ENCODE results near the gene ITIH1. TPM values are rescaled to one million over a fixed set of nuclear protein-coding genes. Genes with fewer than 3 reads are reported as not detected.
"Not testable (repeated sequence)": the region's sequence is repeated elsewhere in the genome, so short reads cannot be mapped to it uniquely, and the experiment has no call there.

The ITIH1 gene
- total and polyA plus RNA-seq, 9 of the 15 experiments (the other 6 are each of a cell fraction or from before 2014, with no cell fraction given), result 0.31 TPM; not detected in 8

DNA sequence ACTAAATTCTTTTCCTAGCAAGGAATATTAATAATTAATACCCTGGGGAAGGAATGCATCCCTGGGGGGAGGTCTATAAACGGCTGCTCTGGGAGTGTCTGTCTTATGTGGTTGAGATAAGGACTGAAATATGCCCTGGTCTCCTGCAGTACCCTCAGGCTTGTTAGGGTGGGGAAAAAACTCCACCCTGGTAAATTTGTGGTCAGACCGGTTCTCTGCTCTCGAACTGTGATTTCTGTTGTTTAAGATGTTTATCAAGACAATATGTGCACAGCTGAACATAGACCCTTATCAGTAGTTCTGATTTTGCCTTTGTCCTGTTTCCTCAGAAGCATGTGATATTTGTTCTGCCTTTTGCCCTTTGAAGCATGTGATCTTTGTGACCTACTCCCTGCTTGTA lies 48.6 kb upstream of the ITIH1 start:
- H3K9ac ChIP-seq (ENCODE audit: insufficient read depth in 1 of 2, low read depth in 2 of 2, low read length in 2 of 2); intact Hi-C loops (cut with micrococcal nuclease); BruUV-seq (replicated peaks); H3K9me1 ChIP-seq (ENCODE audit: control insufficient read depth, insufficient read depth, low read length); H3K9me3 ChIP-seq (replicated peaks; ENCODE audit: control insufficient read depth, insufficient read depth, low read depth, low read length); in situ Hi-C loops (cut with MboI); DNase-seq (ENCODE audit: extremely low read depth in 1 of 4, low spot score in 3 of 4); POLR2A ChIA-PET; ATAC-seq; H3K79me2 ChIP-seq (ENCODE audit: control insufficient read depth, insufficient read depth, low read length); H3K27me3 ChIP-seq (ENCODE audit: control insufficient read depth in 2 of 2, insufficient read depth in 2 of 2, low read length in 2 of 2); H3K4me2 ChIP-seq (ENCODE audit: insufficient read depth, low read length); H3K4me1 ChIP-seq (replicated peaks in 1 of 2; ENCODE audit: control insufficient read depth in 2 of 2, insufficient read depth in 2 of 2, low read length in 2 of 2); H2AFZ ChIP-seq (ENCODE audit: low read depth, low read length); H4K20me1 ChIP-seq (replicated peaks; ENCODE audit: control insufficient read depth, insufficient read depth, low read length); H3K27ac ChIP-seq (ENCODE audit: extremely low read depth, low read depth, low read length); FAIRE-seq; H3K4me3 ChIP-seq; CTCF ChIA-PET (ENCODE audit: low intra/inter-chr PET ratio): not testable (repeated sequence)
- TF ChIP-seq TRIM28 (IDR thresholded peaks at IDR 0.05), result peak; percentile 56; the same call in 1 of the 2 replicates
- peaks cover 18% of the 10 kb centered on the region; the same call in 2 of the 3 replicates for H3K36me3 ChIP-seq (ENCODE audit: control insufficient read depth, insufficient read depth, low read length)
- 74% methylated on average over 3 of the region's 3 CpGs for WGBS (ENCODE audit: insufficient coverage, low coverage, missing lambda C conversion rate)

DNA sequence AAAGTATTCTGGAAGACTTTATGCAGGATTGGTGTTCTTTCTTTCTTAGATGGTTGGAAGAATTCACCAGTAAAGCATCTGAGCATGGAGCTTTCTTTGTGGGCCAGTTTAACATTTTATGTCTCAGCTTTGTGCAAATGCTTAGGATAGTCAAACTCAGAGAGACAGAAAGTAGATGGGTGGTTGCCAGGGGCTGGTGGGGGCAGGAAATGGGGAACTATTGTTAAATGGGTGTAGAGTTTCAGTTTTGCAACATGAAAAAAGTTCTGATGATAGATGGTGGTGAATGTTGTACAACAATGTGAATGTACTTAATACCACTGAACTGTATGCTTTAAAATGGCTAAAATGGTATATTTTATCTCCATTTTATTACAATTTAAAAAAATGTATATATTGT lies 46.7 kb upstream of the ITIH1 start:
- Histone ChIP-seq H3K36me3 (ENCODE audit: control insufficient read depth, insufficient read depth, low read length) (peaks cover 28% of the 10 kb centered on the region; the same call in 2 of the 3 replicates), H3K9me3 (replicated peaks; ENCODE audit: control insufficient read depth, insufficient read depth, low read depth, low read length) (no peaks in the 10 kb centered on the region; the same call in none of the 2 replicates), H3K4me1 (replicated peaks in 1 of 2; ENCODE audit: control insufficient read depth in 2 of 2, insufficient read depth in 2 of 2, low read length in 2 of 2) (no peaks in the 10 kb centered on the region), H3K27ac (ENCODE audit: extremely low read depth, low read depth, low read length) (no peak overlapping the region), H2AFZ (ENCODE audit: low read depth, low read length) (no peak overlapping the region), H3K4me3 (no peak overlapping the region), H3K4me2 (ENCODE audit: insufficient read depth, low read length) (no peak overlapping the region), H4K20me1 (replicated peaks; ENCODE audit: control insufficient read depth, insufficient read depth, low read length) (no peaks in the 10 kb centered on the region), H3K9me1 (ENCODE audit: control insufficient read depth, insufficient read depth, low read length) (no peaks in the 10 kb centered on the region), H3K79me2 (ENCODE audit: control insufficient read depth, insufficient read depth, low read length) (no peaks in the 10 kb centered on the region), H3K9ac (ENCODE audit: insufficient read depth in 1 of 2, low read depth in 2 of 2, low read length in 2 of 2) (no peak overlapping the region), H3K27me3 (ENCODE audit: control insufficient read depth in 2 of 2, insufficient read depth in 2 of 2, low read length in 2 of 2) (no peaks in the 10 kb centered on the region)
- DNase-seq (ENCODE audit: extremely low read depth in 1 of 4, low spot score in 3 of 4) (no peak), ATAC-seq (no peak), FAIRE-seq (no peak)
- BruUV-seq (replicated peaks), result no TSS peak
- CTCF ChIA-PET (ENCODE audit: low intra/inter-chr PET ratio), result no interaction called here
- intact Hi-C loops (cut with micrococcal nuclease), result no loop called here
- POLR2A ChIA-PET, result no interaction called here
- TF ChIP-seq, protein P1, sequence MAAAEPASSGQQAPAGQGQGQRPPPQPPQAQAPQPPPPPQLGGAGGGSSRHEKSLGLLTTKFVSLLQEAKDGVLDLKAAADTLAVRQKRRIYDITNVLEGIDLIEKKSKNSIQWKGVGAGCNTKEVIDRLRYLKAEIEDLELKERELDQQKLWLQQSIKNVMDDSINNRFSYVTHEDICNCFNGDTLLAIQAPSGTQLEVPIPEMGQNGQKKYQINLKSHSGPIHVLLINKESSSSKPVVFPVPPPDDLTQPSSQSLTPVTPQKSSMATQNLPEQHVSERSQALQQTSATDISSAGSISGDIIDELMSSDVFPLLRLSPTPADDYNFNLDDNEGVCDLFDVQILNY (CRISPR knock-in tag; IDR thresholded peaks at IDR 0.05), result no peak
- TF ChIP-seq RAD21 (CRISPR knock-in tag; conservative IDR thresholded peaks at IDR 0.05 in 1 of 2, IDR thresholded peaks at IDR 0.05 in 1 of 2), result no peak
- TF ChIP-seq PTBP1 (IDR thresholded peaks at IDR 0.05; ENCODE audit: low read depth, low read length), result no peak
- in situ Hi-C loops (cut with MboI), result no loop called here
